ENCODE results near the gene TMTC1. TPM values are rescaled to one million over a fixed set of nuclear protein-coding genes. Genes with fewer than 3 reads are reported as not detected.

TMTC1 gene
- total and polyA plus RNA-seq, 8 donors = 1.2 to 5.1 (median 2.8) TPM

- TF ChIP-seq CTCF (IDR thresholded peaks at IDR 0.05) = no peak
- no peak overlapping the region for H3K27ac ChIP-seq
- intact Hi-C loops (cut with DNase I) = no loop called here
- no peaks in the 10 kb centered on the region for H3K9me3 ChIP-seq
- no peaks in the 10 kb centered on the region for H3K36me3 ChIP-seq
- no peaks in the 10 kb centered on the region for H3K4me1 ChIP-seq
- FAIRE-seq (no peak), DNase-seq (no peak), ATAC-seq (peak in 1 of 4 donors; percentile 37)
- H3K4me3 ChIP-seq = no peak overlapping the region
- WGBS, 2 donors = 56 to 62% methylated on average over 3 of the region's 3 CpGs
- H3K27me3 ChIP-seq = no peaks in the 10 kb centered on the region
These were observed 184.4 kb downstream of the TMTC1 start for GRCh38 chr12:29599381-29599780.

DNA sequence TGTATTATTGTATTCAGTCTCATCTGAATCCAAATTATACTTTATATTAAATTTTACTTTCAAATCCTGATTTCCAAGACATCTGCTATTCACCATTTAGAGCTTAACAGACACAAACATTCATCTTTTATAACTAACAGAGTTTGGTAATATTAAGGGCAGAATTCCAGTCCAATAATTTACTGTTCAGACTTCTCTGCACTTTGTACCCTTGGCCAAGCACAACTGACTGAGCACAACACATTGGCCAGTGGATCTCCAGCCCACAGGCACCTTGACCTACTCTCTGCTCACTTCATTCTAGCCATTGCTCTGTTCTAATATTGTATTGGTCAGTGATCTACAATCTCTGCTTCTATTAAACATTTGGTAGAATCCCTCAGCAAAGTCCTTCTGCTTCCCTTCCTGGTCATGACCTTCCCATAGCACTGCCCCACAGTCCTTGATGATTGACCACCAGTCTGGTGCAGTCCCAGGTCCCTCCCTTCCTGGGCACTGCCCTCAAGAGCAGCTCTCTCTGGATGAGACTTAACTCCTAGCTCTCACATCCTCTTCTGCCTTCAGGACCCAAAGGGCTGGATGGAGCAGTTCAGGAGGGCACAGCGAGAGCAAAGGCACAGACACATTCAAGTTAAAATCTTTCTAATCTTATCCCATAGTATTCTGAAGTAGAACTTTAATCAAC lies 188.5 kb downstream of the TMTC1 start:
- no peaks in the 10 kb centered on the region for H3K4me1 ChIP-seq
- no peaks in the 10 kb centered on the region for H3K27me3 ChIP-seq
- no peak overlapping the region for H3K27ac ChIP-seq
- intact Hi-C loops (cut with DNase I) = no loop called here
- WGBS, 2 donors = 87 to 91% methylated on average over 1 of the region's 1 CpG
- H3K36me3 ChIP-seq = no peaks in the 10 kb centered on the region
- no peak overlapping the region for H3K4me3 ChIP-seq
- DNase-seq = no peak
- FAIRE-seq = no peak
- H3K9me3 ChIP-seq = no peaks in the 10 kb centered on the region
- TF ChIP-seq CTCF (IDR thresholded peaks at IDR 0.05) = no peak
- no peak for ATAC-seq

GRCh38 chr12:29593001-29593400 lies 190.7 kb downstream of the TMTC1 start:
- 67 to 71% methylated on average over 2 of the region's 2 CpGs for WGBS, 2 donors
- Histone ChIP-seq H3K36me3 (no peaks in the 10 kb centered on the region), H3K4me1 (no peaks in the 10 kb centered on the region), H3K27me3 (no peaks in the 10 kb centered on the region), H3K9me3 (no peaks in the 10 kb centered on the region), H3K4me3 (no peak overlapping the region), H3K27ac (no peak overlapping the region)
- ATAC-seq (no peak), FAIRE-seq (no peak), DNase-seq (no peak)
- intact Hi-C loops (cut with DNase I) = no loop called here
- no peak for TF ChIP-seq CTCF (IDR thresholded peaks at IDR 0.05)

GRCh38 chr12:29591140-29592020 lies 192.4 kb downstream of the TMTC1 start:
- FAIRE-seq = no peak
- peak in 1 of 4 donors; percentile 27 for ATAC-seq
- H3K27ac ChIP-seq = no peak overlapping the region
- intact Hi-C loops (cut with DNase I) = no loop called here
- H3K27me3 ChIP-seq = no peaks in the 10 kb centered on the region
- no peaks in the 10 kb centered on the region for H3K9me3 ChIP-seq
- 40 to 41% methylated on average over 11 of the region's 11 CpGs for WGBS, 2 donors
- H3K36me3 ChIP-seq = no peaks in the 10 kb centered on the region
- no peak for DNase-seq
- TF ChIP-seq CTCF (IDR thresholded peaks at IDR 0.05) = no peak
- no peak overlapping the region for H3K4me3 ChIP-seq
- H3K4me1 ChIP-seq = no peaks in the 10 kb centered on the region

GRCh38 chr12:29589851-29590250 lies 193.9 kb downstream of the TMTC1 start:
- no peak for DNase-seq
- H3K4me3 ChIP-seq = no peak overlapping the region
- WGBS, 2 donors = 86 to 91% methylated on average over 2 of the region's 2 CpGs
- H3K36me3 ChIP-seq = no peaks in the 10 kb centered on the region
- H3K27me3 ChIP-seq = no peaks in the 10 kb centered on the region
- intact Hi-C loops (cut with DNase I) = no loop called here
- no peaks in the 10 kb centered on the region for H3K9me3 ChIP-seq
- no peak overlapping the region for H3K27ac ChIP-seq
- no peak for ATAC-seq
- TF ChIP-seq CTCF (IDR thresholded peaks at IDR 0.05) = no peak
- no peak for FAIRE-seq
- H3K4me1 ChIP-seq = no peaks in the 10 kb centered on the region

Measured in pancreas (tissue), 10 donors.